ENCODE data around the gene CNBD2. TPM values are rescaled to one million over a fixed set of nuclear protein-coding genes. Genes with fewer than 3 reads are reported as not detected.

Gene CNBD2
- 10 to 100 TPM in 2 of 5 donors, 1 to 10 TPM in 3; 5.3 to 20.1 (median 7.4) TPM for total RNA-seq
- 9.5 TPM for total RNA-seq (2013)
- 0.80 to 12.0 (median 3.5) reads per million in 29 experiments for total RNA-seq

DNA sequence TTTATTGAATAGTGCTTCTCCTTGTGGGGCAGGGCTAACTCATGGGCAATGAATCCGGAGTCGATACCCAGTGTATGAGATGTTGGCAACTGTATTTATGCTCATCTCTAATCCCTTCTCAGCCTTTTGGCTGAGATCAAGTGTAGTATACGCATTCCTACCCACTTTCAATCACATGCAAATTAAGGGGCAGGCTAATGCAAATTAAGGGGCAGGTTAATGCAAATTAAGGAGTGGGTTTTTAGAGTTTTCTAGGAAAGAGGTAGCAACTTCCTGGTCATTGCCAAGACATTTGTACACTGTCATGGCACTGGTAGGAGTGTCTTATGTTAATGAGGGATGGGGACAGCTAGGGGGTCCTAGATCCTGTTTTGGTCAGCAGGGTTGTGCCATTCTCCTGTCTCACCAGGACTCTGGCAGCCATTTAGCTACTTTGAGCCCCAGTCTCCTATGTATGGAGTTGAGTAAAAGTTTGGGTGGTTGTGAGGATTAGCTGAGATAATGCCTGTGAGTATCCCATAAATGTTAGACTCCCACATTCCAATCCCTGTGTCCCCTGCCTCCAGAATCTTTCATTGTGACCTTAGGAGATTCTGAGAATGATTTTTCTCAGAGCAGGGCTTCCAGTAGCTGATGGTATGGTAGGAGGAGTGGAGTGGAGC, at the start of gene CNBD2:
Gene CNBD2 (plus strand): TSS at position 612 of the 662 bp plus-strand sequence. CDS start 173 bp downstream, outside the sequence.
- Mint-ChIP-seq H3K4me3 (no peak within 1 kb of the TSS), H3K36me3 (no peaks in the 10 kb centered on the region), H3K27me3 (no peaks in the 10 kb centered on the region), H3K9me3 (no peaks in the 10 kb centered on the region), H3K4me1 (peaks cover 3 to 5% (median 3%) of the 10 kb centered on the region in 3 donors), H3K27ac (no peak within 1 kb of the TSS)
- no peaks in the 10 kb centered on the region for H3K36me3 ChIP-seq (ENCODE audit: control insufficient read depth in 2 of 2, extremely low read depth in 1 of 2, insufficient read depth in 1 of 2, low read length in 1 of 2)
- DNase-seq, result no peak
- ATAC-seq (replicated peaks in 1 of 4), result no peak
- H3K27me3 ChIP-seq (replicated peaks in 1 of 2; ENCODE audit: control insufficient read depth in 2 of 2, extremely low read depth in 1 of 2, insufficient read depth in 2 of 2, low read length in 1 of 2), result peaks cover 0 to 3% of the 10 kb centered on the region in 2 experiments
- no peaks in the 10 kb centered on the region for H3K9me3 ChIP-seq
- no peaks in the 10 kb centered on the region for H3K4me1 ChIP-seq (ENCODE audit: control insufficient read depth in 1 of 2, extremely low read depth in 1 of 2, insufficient read depth in 2 of 2, low read length in 2 of 2)
- H3K27ac ChIP-seq (ENCODE audit: low read length), result no peak within 1 kb of the TSS
- ChIA-PET POLR2A (no interaction called here), CTCF (interaction anchor here in 1 of 2 donors (0.5 kb wide), 1 partner anchor 986 kb away, joined by 4 read pairs; no protein-coding TSS in a partner anchor)
- H3K4me3 ChIP-seq (ENCODE audit: control insufficient read depth in 1 of 2, extremely low read depth in 1 of 2, low read length in 1 of 2), result no peak within 1 kb of the TSS
- WGBS (ENCODE audit: insufficient coverage), result no CpG with 5 or more reads among the region's 3 CpGs

DNA sequence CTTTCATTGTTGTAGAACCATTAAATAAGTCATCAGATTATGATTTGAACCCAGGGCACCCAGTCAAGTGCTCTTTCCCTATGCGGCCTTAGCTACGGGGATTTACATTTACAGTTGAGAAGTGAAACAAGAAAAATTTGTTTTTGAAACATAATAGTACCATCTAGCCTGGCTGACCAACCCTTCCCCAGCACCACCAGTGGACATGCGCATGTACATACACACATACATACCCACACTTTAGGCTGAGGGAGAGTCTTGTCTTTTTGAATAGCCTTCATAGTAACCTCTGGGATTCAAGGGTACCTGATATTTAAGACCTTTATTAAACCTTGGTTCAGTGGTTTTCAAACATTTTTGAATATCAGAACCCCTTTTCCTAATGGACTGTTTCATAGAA, 47.9 kb upstream of the CNBD2 start:
- DNase-seq, result no peak
- no peaks in the 10 kb centered on the region for H3K27me3 Mint-ChIP-seq
- H3K4me1 ChIP-seq (ENCODE audit: control insufficient read depth in 1 of 2, extremely low read depth in 1 of 2, insufficient read depth in 2 of 2, low read length in 2 of 2), result no peaks in the 10 kb centered on the region
- ChIA-PET POLR2A (interaction anchor here in 1 of 2 donors (0.6 kb wide), 1 partner anchor 200 kb away, joined by 3 read pairs; no protein-coding TSS in a partner anchor), CTCF (no interaction called here)
- no peak overlapping the region for H3K27ac Mint-ChIP-seq
- H3K27ac ChIP-seq (ENCODE audit: low read length), result no peak overlapping the region
- H3K36me3 Mint-ChIP-seq, result peaks cover 40% of the 10 kb centered on the region
- no peaks in the 10 kb centered on the region for H3K9me3 Mint-ChIP-seq
- no peak overlapping the region for H3K4me3 ChIP-seq (ENCODE audit: control insufficient read depth in 1 of 2, extremely low read depth in 1 of 2, low read length in 1 of 2)
- no peaks in the 10 kb centered on the region for H3K4me1 Mint-ChIP-seq
- H3K4me3 Mint-ChIP-seq, result no peak overlapping the region
- H3K27me3 ChIP-seq (replicated peaks in 1 of 2; ENCODE audit: control insufficient read depth in 2 of 2, extremely low read depth in 1 of 2, insufficient read depth in 2 of 2, low read length in 1 of 2), result no peaks in the 10 kb centered on the region
- WGBS (ENCODE audit: insufficient coverage), result no CpG with 5 or more reads among the region's 3 CpGs
- H3K36me3 ChIP-seq (ENCODE audit: control insufficient read depth in 2 of 2, extremely low read depth in 1 of 2, insufficient read depth in 1 of 2, low read length in 1 of 2), result peaks cover 5 to 61% of the 10 kb centered on the region in 2 donors
- no peaks in the 10 kb centered on the region for H3K9me3 ChIP-seq
- no peak for ATAC-seq (replicated peaks in 1 of 4)

DNA sequence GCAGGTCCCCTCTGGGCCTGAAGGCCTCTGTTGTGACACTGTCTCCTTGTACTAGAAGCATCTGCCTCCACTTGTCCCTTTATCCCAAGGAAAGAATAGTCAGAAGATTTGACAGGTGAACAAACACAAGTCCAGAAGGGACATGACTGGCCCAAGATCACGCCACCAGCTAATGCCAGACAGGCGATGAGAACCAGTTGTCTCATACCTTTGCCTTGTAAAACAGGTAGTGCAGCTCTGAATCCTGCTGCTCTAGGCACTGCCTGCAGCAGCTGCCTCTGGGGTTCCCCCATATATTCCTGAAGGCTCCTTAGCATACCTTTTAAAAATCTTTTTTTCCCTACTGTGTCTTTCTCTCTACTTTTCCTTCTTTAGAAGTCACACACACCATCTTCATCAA, 39.1 kb upstream of the CNBD2 start:
- no peaks in the 10 kb centered on the region for H3K27me3 ChIP-seq (replicated peaks in 1 of 2; ENCODE audit: control insufficient read depth in 2 of 2, extremely low read depth in 1 of 2, insufficient read depth in 2 of 2, low read length in 1 of 2)
- peaks cover 18 to 72% of the 10 kb centered on the region in 2 donors for H3K36me3 ChIP-seq (ENCODE audit: control insufficient read depth in 2 of 2, extremely low read depth in 1 of 2, insufficient read depth in 1 of 2, low read length in 1 of 2)
- peaks cover 0 to 13% (median 2%) of the 10 kb centered on the region in 3 donors for H3K4me1 Mint-ChIP-seq
- H3K27ac Mint-ChIP-seq, result no peak overlapping the region
- no peak overlapping the region for H3K27ac ChIP-seq (ENCODE audit: low read length)
- 100% methylated on average over 2 of the region's 2 CpGs for WGBS (ENCODE audit: insufficient coverage)
- H3K4me3 Mint-ChIP-seq, result no peak overlapping the region
- no peak for DNase-seq
- POLR2A ChIA-PET, result no interaction called here
- H3K9me3 ChIP-seq, result no peaks in the 10 kb centered on the region
- H3K4me3 ChIP-seq (ENCODE audit: control insufficient read depth in 1 of 2, extremely low read depth in 1 of 2, low read length in 1 of 2), result no peak overlapping the region
- ATAC-seq (replicated peaks in 1 of 4), result no peak
- CTCF ChIA-PET, result no interaction called here
- H3K9me3 Mint-ChIP-seq, result no peaks in the 10 kb centered on the region
- no peaks in the 10 kb centered on the region for H3K27me3 Mint-ChIP-seq
- peaks cover 55% of the 10 kb centered on the region for H3K36me3 Mint-ChIP-seq
- H3K4me1 ChIP-seq (ENCODE audit: control insufficient read depth in 1 of 2, extremely low read depth in 1 of 2, insufficient read depth in 2 of 2, low read length in 2 of 2), result no peaks in the 10 kb centered on the region

DNA sequence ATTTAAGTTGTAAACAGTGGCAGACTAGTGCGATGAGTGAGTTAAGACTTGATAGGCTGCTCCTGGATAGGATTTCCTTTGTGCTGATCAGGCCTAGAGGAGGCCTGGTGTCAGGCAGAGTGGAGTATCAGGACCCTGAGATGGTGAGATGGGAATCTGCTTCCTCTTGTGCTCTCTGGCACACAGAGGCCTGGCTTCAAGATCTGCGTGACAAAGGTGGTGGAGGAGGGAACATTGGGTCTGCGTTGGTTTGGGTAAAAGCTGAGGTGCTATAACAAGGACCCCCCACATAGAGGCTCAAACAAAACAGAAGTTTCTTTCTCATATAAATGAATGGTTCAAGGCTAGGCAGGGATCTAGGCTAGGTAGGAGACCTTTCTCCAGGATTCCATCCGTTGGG, 34.3 kb upstream of the CNBD2 start:
- Histone ChIP-seq H3K9me3 (no peaks in the 10 kb centered on the region), H3K27ac (ENCODE audit: low read length) (no peak overlapping the region), H3K27me3 (replicated peaks in 1 of 2; ENCODE audit: control insufficient read depth in 2 of 2, extremely low read depth in 1 of 2, insufficient read depth in 2 of 2, low read length in 1 of 2) (no peaks in the 10 kb centered on the region), H3K4me3 (ENCODE audit: control insufficient read depth in 1 of 2, extremely low read depth in 1 of 2, low read length in 1 of 2) (no peak overlapping the region), H3K4me1 (ENCODE audit: control insufficient read depth in 1 of 2, extremely low read depth in 1 of 2, insufficient read depth in 2 of 2, low read length in 2 of 2) (no peaks in the 10 kb centered on the region), H3K36me3 (ENCODE audit: control insufficient read depth in 2 of 2, extremely low read depth in 1 of 2, insufficient read depth in 1 of 2, low read length in 1 of 2) (peaks cover 12 to 71% of the 10 kb centered on the region in 2 donors)
- ChIA-PET POLR2A (interaction anchor here in 1 of 2 donors (0.6 kb wide), 1 partner anchor 84 kb away, joined by 4 read pairs; no protein-coding TSS in a partner anchor), CTCF (no interaction called here)
- no peaks in the 10 kb centered on the region for H3K27me3 Mint-ChIP-seq
- peak overlapping the region in 1 of 2 donors; percentile 45 for H3K27ac Mint-ChIP-seq
- H3K36me3 Mint-ChIP-seq, result peaks cover 50% of the 10 kb centered on the region
- no peak for DNase-seq
- no peak for ATAC-seq (replicated peaks in 1 of 4)
- WGBS (ENCODE audit: insufficient coverage), result 94% methylated on average over 2 of the region's 4 CpGs
- peaks cover 2 to 13% (median 2%) of the 10 kb centered on the region in 3 donors for H3K4me1 Mint-ChIP-seq
- H3K4me3 Mint-ChIP-seq, result no peak overlapping the region
- no peaks in the 10 kb centered on the region for H3K9me3 Mint-ChIP-seq

DNA sequence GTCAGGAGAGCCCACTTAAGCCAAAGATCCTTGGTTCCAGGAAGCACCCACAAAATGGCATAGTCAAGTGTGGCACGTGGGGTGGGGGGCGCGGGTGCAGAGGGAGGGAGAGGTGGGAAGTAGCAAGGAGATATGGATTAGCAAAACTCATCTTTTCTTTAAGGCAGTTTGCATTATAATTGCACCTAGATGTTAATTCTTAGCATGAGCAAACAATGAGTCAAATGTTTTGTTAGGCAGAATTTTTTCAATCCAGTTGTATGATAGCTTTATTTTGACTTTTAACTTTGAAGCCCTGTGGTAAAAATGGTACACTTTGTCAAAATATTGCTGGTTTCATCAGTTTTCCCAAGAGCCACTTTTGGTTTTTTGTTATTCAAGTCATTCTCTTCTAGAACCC, 29.1 kb upstream of the CNBD2 start:
- ATAC-seq (replicated peaks in 1 of 4), result no peak
- no peak overlapping the region for H3K27ac ChIP-seq (ENCODE audit: low read length)
- no peak for DNase-seq
- Mint-ChIP-seq H3K27me3 (no peaks in the 10 kb centered on the region), H3K36me3 (peaks cover 40% of the 10 kb centered on the region), H3K9me3 (no peaks in the 10 kb centered on the region), H3K4me1 (peaks cover 0 to 2% (median 0%) of the 10 kb centered on the region in 3 donors), H3K27ac (peak overlapping the region in 1 of 2 donors; percentile 58), H3K4me3 (no peak overlapping the region)
- H3K9me3 ChIP-seq, result no peaks in the 10 kb centered on the region
- ChIA-PET POLR2A (interaction anchor here in 1 of 2 donors (0.7 kb wide), 1 partner anchor 567 kb away, joined by 3 read pairs; no protein-coding TSS in a partner anchor), CTCF (no interaction called here)
- H3K4me1 ChIP-seq (ENCODE audit: control insufficient read depth in 1 of 2, extremely low read depth in 1 of 2, insufficient read depth in 2 of 2, low read length in 2 of 2), result no peaks in the 10 kb centered on the region
- no CpG with 5 or more reads among the region's 3 CpGs for WGBS (ENCODE audit: insufficient coverage)
- H3K27me3 ChIP-seq (replicated peaks in 1 of 2; ENCODE audit: control insufficient read depth in 2 of 2, extremely low read depth in 1 of 2, insufficient read depth in 2 of 2, low read length in 1 of 2), result no peaks in the 10 kb centered on the region
- H3K4me3 ChIP-seq (ENCODE audit: control insufficient read depth in 1 of 2, extremely low read depth in 1 of 2, low read length in 1 of 2), result no peak overlapping the region
- peaks cover 8 to 77% of the 10 kb centered on the region in 2 donors for H3K36me3 ChIP-seq (ENCODE audit: control insufficient read depth in 2 of 2, extremely low read depth in 1 of 2, insufficient read depth in 1 of 2, low read length in 1 of 2)

DNA sequence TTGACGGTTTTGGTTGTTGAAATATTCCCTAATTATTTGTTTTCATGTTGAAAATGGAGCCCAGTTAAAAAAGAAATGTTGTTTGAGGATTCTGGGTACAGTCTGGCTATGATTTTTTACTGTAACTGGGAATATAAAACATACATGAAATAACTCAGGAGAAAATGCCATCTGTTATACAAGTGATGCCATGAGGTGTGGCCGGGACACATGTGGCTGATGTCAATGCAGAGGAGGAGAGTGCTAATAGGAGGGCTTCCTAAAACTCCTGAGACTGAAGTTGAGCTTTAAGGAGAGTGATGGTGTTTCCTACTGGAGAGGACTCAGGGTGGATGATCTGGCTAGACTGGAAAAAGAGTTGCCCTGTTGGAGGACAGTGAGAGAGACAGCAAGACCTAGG, 26.8 kb upstream of the CNBD2 start:
- Histone ChIP-seq H3K4me3 (ENCODE audit: control insufficient read depth in 1 of 2, extremely low read depth in 1 of 2, low read length in 1 of 2) (no peak overlapping the region), H3K27me3 (replicated peaks in 1 of 2; ENCODE audit: control insufficient read depth in 2 of 2, extremely low read depth in 1 of 2, insufficient read depth in 2 of 2, low read length in 1 of 2) (no peaks in the 10 kb centered on the region), H3K9me3 (no peaks in the 10 kb centered on the region), H3K36me3 (ENCODE audit: control insufficient read depth in 2 of 2, extremely low read depth in 1 of 2, insufficient read depth in 1 of 2, low read length in 1 of 2) (peaks cover 8 to 69% of the 10 kb centered on the region in 2 donors), H3K27ac (ENCODE audit: low read length) (no peak overlapping the region), H3K4me1 (ENCODE audit: control insufficient read depth in 1 of 2, extremely low read depth in 1 of 2, insufficient read depth in 2 of 2, low read length in 2 of 2) (no peaks in the 10 kb centered on the region)
- Mint-ChIP-seq H3K4me1 (no peaks in the 10 kb centered on the region), H3K4me3 (no peak overlapping the region), H3K36me3 (peaks cover 40% of the 10 kb centered on the region), H3K27ac (peak overlapping the region in 1 of 2 donors; percentile 13), H3K9me3 (no peaks in the 10 kb centered on the region), H3K27me3 (no peaks in the 10 kb centered on the region)
- ChIA-PET POLR2A (interaction anchor here in 1 of 2 donors (0.6 kb wide), 1 partner anchor 362 kb away, joined by 4 read pairs; no protein-coding TSS in a partner anchor), CTCF (interaction anchor here in 1 of 2 donors (2.7 kb wide), 1 partner anchor 12 kb away, joined by 13 read pairs; the partner anchor contains the start of gene SCAND1)
- DNase-seq, result no peak
- no peak for ATAC-seq (replicated peaks in 1 of 4)
- 100% methylated on average over 1 of the region's 2 CpGs for WGBS (ENCODE audit: insufficient coverage)
